NCI-H2107 (cell line): ENCODE measurements around the gene THEMIS.
"Not testable (repeated sequence)": the region's sequence is repeated elsewhere in the genome, so short reads cannot be mapped to it uniquely, and the experiment has no call there.

ENCODE experiments used
- DNase-seq: peaks from one replicate; lab custom pipeline; 2025; lab: John Stamatoyannopoulos, UW

Gene THEMIS

GRCh38 chr6:127794405-127794804 lies 106.5 kb downstream of the THEMIS start:
- no peak for DNase-seq

DNA sequence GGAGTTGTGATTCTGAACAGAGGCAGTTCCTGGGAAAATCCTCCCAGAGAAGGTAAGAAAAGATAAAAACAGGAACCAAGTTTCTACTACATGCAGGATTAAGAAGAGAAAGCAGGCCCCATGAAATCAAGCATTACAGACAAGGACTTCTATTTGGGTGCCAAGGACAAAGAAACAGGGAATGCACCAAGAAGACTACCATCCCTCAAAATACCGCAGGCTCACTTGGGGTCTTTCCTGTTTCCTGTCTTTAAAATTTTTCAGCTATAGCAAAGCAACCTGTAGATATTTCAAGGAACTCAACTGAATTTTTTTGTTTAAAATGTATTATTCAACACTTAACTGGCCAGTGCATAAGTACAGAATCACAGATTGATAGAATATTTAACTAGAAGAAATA lies 107.5 kb downstream of the THEMIS start:
- no peak for DNase-seq

- no peak for DNase-seq
Observed at GRCh38 chr6:127792616-127793015, 108.2 kb downstream of the THEMIS start.

DNA sequence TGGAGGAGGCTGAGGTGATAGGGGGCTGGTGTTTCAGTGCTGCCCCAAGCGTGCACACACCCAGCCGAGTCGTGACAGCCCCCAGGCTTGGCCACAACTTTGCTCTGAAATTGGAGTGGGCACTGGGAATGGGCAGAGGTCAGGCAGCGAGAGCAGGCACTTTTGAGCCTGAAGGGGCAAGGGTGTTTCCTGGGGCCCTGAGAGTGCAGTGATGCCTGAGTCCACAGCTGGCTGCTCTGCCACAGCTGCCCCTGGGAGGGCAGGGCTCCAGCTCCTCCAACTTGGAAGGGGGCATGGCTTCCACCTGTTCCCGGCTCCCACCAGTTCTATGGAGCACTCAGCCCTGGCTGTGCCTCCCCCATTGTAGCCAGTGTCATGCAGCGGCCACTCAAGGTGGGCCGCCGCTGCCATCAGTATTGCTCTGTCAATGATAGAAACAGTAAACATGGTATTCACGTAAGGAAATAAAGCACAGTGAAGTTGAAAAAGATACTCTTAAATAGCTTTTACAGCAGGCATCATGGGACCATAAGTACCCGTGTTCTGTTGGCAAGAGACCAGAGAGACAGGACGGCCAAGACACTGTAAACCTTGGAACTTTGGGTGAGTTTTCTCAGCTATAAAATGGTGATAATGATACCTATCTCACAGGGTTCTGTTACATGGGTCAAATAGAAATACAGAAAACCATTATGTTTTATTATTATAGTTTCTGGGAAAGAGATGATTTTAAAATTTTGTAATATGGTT lies 108.9 kb downstream of the THEMIS start:
- DNase-seq, result no peak

DNA sequence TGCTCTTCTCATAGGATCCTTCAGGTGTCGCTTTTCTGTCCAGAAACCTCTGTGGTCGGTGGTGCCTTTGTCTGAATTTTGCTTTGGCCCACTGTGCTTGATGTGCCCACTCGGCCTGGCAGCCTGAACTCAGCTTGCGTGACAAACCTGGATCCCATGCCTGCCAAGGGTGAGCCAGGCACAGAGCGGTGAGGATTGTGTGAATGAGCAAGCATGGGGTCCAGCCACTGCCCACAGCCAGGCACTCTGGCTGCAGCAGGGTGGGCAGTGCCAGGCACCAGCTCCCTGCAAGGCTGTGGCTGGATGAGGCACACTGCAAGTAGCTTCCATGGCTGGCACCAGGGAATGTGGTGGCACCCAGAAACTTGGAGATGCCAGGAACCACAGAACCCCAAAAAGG lies 110.3 kb downstream of the THEMIS start:
- no peak for DNase-seq

DNA sequence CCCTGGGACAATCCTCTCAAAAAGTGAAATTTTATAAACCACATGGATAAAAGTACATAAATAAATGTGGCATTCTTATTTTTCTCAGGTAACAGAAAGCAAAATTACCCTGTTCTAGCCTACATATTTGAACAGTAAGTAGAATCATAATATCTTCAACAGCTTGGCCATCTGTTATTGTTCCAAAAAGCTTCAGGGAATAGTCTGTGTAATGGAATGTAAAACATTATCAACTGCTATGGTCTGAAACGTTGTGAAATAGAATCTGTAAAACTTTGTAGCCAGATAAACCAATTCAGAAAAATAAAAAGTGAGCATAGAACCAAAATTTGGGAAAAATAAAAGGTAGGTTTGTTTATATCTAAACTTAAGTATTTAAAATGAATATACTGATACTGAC lies 114.7 kb downstream of the THEMIS start:
- no peak for DNase-seq

DNA sequence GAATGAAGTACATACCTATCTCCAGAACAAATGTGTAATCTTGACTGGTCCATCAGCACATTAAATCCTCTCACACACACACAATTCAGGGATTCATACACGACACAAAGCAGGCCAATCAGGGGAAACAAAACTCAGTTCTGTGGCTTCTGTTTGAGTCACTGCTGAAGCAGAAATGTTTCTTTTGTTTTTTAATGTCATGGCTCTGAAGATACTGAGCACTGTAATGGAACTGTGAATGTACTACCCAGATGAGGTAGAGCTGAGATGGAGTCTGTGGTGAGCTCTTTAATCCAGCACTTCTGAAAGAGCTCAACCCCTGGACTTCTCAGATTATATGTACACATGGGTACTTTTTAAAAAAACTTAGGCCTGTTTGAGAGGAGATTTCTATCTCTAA lies 116.4 kb downstream of the THEMIS start:
- no peak for DNase-seq

DNA sequence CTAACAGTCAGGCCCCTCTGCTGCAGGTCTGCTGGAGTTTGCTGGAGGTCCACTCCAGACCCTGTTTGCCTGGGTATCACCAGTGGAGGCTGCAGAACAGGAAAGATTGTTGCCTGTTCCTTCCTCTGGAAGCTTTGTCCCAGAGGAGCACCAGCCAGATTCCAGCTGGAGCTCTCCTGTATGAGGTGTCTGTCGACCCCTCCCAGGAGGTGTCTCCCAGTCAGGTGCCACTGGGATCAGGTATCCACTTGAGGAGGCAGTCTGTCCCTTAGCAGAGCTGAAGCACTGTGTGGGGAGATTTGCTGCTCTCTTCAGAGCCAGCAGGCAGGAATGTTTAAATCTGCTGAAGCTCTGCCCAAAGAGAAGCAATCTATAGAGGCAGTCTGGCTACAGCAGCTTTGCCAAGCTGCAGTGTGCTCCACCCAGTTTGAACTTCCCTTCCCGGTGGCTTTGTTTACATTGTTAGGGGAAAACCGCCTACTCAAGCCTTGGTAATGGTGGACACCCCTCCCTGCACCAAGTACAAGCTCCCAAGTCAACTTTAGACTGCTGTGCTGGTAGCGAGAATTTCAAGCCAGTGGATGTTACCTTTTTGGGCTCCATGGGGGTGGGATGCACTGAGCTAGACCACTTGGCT lies 119.1 kb downstream of the THEMIS start:
- DNase-seq, result not testable (repeated sequence)

GRCh38 chr6:127776320-127776719 lies 124.5 kb downstream of the THEMIS start:
- DNase-seq, result no peak

DNA sequence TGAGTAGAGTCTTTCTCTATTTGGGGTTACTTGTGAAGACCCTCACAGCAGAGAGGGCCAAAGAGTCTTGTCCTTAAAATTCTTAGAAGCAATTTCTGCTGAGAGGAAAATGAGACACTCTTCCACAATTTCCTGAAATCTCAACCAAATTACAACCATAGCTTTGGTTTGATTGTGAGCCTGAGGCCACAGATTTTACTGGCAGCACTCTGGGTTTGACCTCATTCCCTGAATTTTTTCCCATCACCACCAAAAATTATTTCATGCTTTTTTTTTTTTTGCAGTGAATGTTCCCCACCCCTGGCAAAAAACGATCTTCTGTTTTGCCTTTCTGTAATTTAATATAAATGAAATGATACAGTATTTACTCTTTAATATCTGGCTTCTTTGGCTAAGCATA lies 125.5 kb downstream of the THEMIS start:
- DNase-seq, result no peak

DNA sequence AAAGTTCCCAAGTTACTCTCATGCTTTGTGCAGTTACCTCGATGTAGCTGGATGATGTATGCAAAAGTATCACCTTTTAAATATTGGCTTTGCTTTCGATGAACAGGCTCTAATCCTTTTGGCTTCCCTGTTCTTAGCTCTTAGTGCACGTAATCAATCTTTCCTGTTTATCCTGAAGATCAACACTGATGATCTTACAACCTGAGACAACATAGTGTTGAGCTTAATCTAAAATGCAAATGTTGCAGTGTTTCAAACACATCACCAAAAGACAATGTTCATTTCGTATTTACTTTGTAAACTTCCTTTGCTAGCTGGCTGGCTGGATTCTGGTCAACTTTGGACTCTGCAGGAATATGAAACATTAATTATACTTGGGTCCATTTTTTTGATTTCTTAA lies 132.1 kb downstream of the THEMIS start:
- DNase-seq, result no peak

DNA sequence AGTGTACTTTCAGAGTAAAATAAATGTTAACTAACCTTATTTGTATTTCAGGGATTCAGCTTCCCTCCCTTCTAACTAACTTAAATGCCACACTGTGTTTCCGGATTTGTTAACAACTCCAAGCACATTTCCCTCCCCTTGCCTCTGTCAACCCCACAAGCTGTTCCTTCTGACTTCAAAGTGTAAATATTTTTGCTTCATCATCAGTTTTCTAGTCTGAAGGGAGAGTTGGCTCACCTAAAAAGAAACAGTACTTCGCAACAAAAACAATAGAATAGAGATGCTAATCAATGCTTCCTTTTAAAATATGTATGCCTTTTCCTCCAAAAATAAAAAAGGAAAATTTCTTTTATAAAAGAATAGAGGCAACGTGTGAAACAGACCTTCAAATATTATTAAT lies 132.6 kb downstream of the THEMIS start:
- no peak for DNase-seq

DNA sequence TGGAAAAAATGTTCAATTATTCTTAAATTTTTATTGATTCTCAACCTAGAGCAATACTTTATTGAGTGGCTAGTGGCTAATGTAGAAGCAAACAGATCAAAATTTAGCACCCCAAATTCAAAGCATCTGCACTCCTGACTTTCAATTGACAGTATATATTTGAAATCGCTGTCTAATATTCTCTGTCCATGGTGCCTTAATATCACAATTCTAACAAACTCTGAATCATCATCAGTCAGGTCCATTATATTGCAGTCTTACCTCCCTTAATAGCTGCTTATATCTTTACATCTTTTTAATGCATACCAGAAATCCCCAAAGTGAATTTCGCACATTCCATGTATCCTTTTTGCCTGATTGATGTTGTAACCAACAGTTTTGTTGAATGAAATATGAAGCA lies 134.9 kb downstream of the THEMIS start:
- no peak for DNase-seq

- DNase-seq, result no peak
Observed at GRCh38 chr6:127762284-127762683, 138.6 kb downstream of the THEMIS start.

DNA sequence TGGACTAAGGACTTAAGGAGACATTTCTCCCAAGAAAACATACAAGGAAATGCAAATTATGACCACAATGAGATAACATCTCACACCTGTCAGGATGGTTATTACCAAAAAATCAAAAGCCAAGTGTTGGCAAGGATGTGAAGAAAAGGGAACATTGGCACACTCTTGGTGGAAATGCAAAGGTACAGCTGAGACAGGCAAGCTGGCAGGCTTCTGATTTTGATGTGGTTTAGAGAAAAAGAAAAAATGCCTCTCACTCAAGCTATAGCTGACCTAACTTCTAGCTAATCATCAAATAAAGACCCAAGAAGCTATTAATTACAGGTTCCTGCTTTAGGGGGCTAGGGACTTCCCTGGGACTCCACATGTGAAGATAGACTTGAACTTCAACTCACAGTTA lies 139.8 kb downstream of the THEMIS start:
- DNase-seq, result no peak

GRCh38 chr6:127749095-127749494 lies 151.8 kb downstream of the THEMIS start:
- no peak for DNase-seq

DNA sequence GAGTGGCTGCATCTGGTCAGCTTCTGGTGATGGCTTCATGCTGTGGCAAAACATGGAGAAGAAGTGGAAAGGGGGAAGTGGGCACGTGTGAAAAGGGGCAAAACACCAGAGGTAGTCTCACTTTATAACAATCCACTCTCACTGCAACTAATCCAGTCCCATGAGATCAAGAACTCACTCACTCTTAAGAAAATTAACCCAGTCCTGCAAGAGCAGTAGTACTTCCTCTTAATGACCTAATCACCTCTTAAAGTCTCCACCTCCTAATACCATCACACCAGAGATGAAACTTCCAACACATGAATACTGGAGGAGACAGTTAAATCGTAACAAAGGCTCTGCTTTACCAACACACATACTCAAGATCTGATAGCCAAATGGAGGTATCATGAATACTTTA lies 152.6 kb downstream of the THEMIS start:
- no peak for DNase-seq

GRCh38 chr6:127738423-127738822 lies 162.4 kb downstream of the THEMIS start:
- no peak for DNase-seq

DNA sequence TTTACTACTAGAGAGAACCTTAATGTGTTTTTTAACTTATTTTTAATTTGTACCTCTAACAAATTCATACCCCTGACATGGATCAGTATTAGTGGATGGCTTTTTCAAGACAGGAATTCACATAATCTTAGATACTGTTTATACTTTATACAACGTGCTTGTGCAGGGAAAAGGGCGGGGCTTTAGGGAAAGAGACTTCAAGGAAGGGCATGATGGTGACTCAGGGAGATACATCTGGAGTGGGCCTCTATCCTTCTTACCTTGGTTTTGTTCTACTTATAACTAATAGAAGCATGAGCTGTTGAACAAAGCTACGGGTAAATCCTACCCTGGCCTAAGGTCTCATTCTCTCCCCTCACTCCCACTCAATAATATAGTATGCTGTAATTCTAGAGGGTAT lies 163.1 kb downstream of the THEMIS start:
- DNase-seq, result no peak

DNA sequence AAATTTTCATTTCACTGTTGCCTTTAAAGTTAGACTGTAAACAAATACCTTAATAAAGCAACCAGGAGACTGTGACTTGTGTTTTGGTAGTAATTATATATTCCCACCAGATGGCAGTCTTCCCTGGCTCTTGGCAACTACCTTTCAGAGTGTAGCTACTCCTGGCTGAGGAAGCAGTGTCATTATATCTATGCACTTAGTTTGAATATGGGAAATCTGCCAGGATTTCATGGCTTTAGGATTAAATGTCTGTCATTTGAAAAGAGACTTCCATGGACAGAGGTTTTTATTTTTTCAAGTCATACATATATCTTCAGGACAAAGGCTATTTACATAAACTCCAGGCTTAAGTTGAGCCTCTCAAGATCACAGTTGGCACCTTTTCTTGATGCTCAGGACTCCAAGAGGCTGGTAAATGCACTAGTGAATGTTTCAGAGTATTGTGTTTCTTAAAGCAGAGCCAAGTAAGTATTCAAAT lies 163.8 kb downstream of the THEMIS start:
- DNase-seq, result peak; percentile 82

GRCh38 chr6:127732927-127733326 lies 167.9 kb downstream of the THEMIS start:
- DNase-seq, result no peak

- no peak for DNase-seq
Observed at GRCh38 chr6:127727260-127727953, 173.5 kb downstream of the THEMIS start.

DNA sequence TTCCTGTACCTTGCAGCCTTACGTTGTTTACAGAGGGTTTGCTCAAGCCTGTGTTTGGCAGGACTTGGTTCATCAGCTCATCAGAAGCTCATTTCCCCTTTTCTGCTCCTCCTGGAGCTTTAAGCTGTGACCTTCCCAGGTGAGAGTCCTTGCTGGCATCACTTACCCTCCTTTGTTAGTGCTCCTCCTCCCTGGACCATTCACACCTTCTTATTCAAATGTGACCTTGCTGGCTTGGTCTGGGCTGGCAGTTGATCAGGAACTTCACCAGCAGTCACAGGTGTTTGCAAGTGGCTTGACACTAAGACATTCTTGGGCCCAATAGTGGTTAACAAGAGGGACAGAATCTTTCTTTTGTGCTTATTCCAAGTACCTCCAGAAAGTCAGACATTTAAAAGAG lies 175.0 kb downstream of the THEMIS start:
- DNase-seq, result no peak
